ENCODE data around the gene SYT8.

SYT8 gene

GRCh38 chr11:1838426-1839144 is 3.8 kb downstream of the SYT8 start, which contains the start of gene TNNI2:
TSS of gene TNNI2 (plus strand) at chr11:1838981. CDS start at chr11:1839697, 716 bp downstream.
- DNase-seq (ENCODE audit: insufficient read length, low spot score) (no peak), FAIRE-seq (no peak)
- TF ChIP-seq POLR2AphosphoS5 (IDR thresholded peaks at IDR 0.05; ENCODE audit: low read depth, low read length), result no peak
- no peak for TF ChIP-seq POLR2A (IDR thresholded peaks at IDR 0.05; ENCODE audit: low read depth, low read length)
- no peak for TF ChIP-seq TAF1 (IDR thresholded peaks at IDR 0.05; ENCODE audit: low read depth, low read length)

GRCh38 chr11:1839204-1839923 is 4.6 kb downstream of the SYT8 start:
- no peak for TF ChIP-seq POLR2AphosphoS5 (IDR thresholded peaks at IDR 0.05; ENCODE audit: low read depth, low read length)
- TF ChIP-seq TAF1 (IDR thresholded peaks at IDR 0.05; ENCODE audit: low read depth, low read length), result no peak
- TF ChIP-seq POLR2A (IDR thresholded peaks at IDR 0.05; ENCODE audit: low read depth, low read length), result no peak
- TF ChIP-seq SPI1 (IDR thresholded peaks at IDR 0.05; ENCODE audit: low read depth, low read length), result no peak
- TF ChIP-seq PAX5 (IDR thresholded peaks at IDR 0.05; ENCODE audit: insufficient read depth, low read length, severe bottlenecking), result no peak
- TF ChIP-seq POU2F2 (IDR thresholded peaks at IDR 0.05; ENCODE audit: low read depth, low read length), result no peak
- no peak for FAIRE-seq
- DNase-seq (ENCODE audit: insufficient read length, low spot score), result no peak

- TF ChIP-seq POLR2AphosphoS5 (IDR thresholded peaks at IDR 0.05; ENCODE audit: low read depth, low read length), result no peak
- TF ChIP-seq PAX5 (IDR thresholded peaks at IDR 0.05; ENCODE audit: insufficient read depth, low read length, severe bottlenecking), result no peak
- no peak for TF ChIP-seq TAF1 (IDR thresholded peaks at IDR 0.05; ENCODE audit: low read depth, low read length)
- TF ChIP-seq POLR2A (IDR thresholded peaks at IDR 0.05; ENCODE audit: low read depth, low read length), result no peak
- TF ChIP-seq SPI1 (IDR thresholded peaks at IDR 0.05; ENCODE audit: low read depth, low read length), result peak; percentile 95
- TF ChIP-seq POU2F2 (IDR thresholded peaks at IDR 0.05; ENCODE audit: low read depth, low read length), result no peak
- FAIRE-seq (peak; percentile 83), DNase-seq (ENCODE audit: insufficient read length, low spot score) (peak; percentile 81)
Measured at GRCh38 chr11:1839924-1840779, 5.4 kb downstream of the SYT8 start.

GRCh38 chr11:1840780-1841480 is 6.1 kb downstream of the SYT8 start:
- TF ChIP-seq TAF1 (IDR thresholded peaks at IDR 0.05; ENCODE audit: low read depth, low read length), result no peak
- TF ChIP-seq SPI1 (IDR thresholded peaks at IDR 0.05; ENCODE audit: low read depth, low read length), result no peak
- TF ChIP-seq PAX5 (IDR thresholded peaks at IDR 0.05; ENCODE audit: insufficient read depth, low read length, severe bottlenecking), result no peak
- TF ChIP-seq POLR2A (IDR thresholded peaks at IDR 0.05; ENCODE audit: low read depth, low read length), result no peak
- TF ChIP-seq POLR2AphosphoS5 (IDR thresholded peaks at IDR 0.05; ENCODE audit: low read depth, low read length), result no peak
- TF ChIP-seq POU2F2 (IDR thresholded peaks at IDR 0.05; ENCODE audit: low read depth, low read length), result no peak
- peak; percentile 33 for FAIRE-seq
- no peak for DNase-seq (ENCODE audit: insufficient read length, low spot score)

- TF ChIP-seq POLR2A (IDR thresholded peaks at IDR 0.05; ENCODE audit: low read depth, low read length), result no peak
- TF ChIP-seq TAF1 (IDR thresholded peaks at IDR 0.05; ENCODE audit: low read depth, low read length), result no peak
- no peak for TF ChIP-seq POLR2AphosphoS5 (IDR thresholded peaks at IDR 0.05; ENCODE audit: low read depth, low read length)
- TF ChIP-seq POU2F2 (IDR thresholded peaks at IDR 0.05; ENCODE audit: low read depth, low read length), result no peak
- TF ChIP-seq SPI1 (IDR thresholded peaks at IDR 0.05; ENCODE audit: low read depth, low read length), result no peak
- no peak for TF ChIP-seq PAX5 (IDR thresholded peaks at IDR 0.05; ENCODE audit: insufficient read depth, low read length, severe bottlenecking)
- DNase-seq (ENCODE audit: insufficient read length, low spot score), result no peak
- no peak for FAIRE-seq
Measured at GRCh38 chr11:1841511-1842148, 6.8 kb downstream of the SYT8 start.

GRCh38 chr11:1842149-1843097 is 7.6 kb downstream of the SYT8 start:
- TF ChIP-seq POU2F2 (IDR thresholded peaks at IDR 0.05; ENCODE audit: low read depth, low read length) (no peak), POLR2AphosphoS5 (IDR thresholded peaks at IDR 0.05; ENCODE audit: low read depth, low read length) (no peak), POLR2A (IDR thresholded peaks at IDR 0.05; ENCODE audit: low read depth, low read length) (no peak), TAF1 (IDR thresholded peaks at IDR 0.05; ENCODE audit: low read depth, low read length) (no peak), SPI1 (IDR thresholded peaks at IDR 0.05; ENCODE audit: low read depth, low read length) (no peak), PAX5 (IDR thresholded peaks at IDR 0.05; ENCODE audit: insufficient read depth, low read length, severe bottlenecking) (no peak)
- no peak for FAIRE-seq
- no peak for DNase-seq (ENCODE audit: insufficient read length, low spot score)

- TF ChIP-seq PAX5 (IDR thresholded peaks at IDR 0.05; ENCODE audit: insufficient read depth, low read length, severe bottlenecking), result no peak
- TF ChIP-seq POLR2A (IDR thresholded peaks at IDR 0.05; ENCODE audit: low read depth, low read length), result no peak
- TF ChIP-seq TAF1 (IDR thresholded peaks at IDR 0.05; ENCODE audit: low read depth, low read length), result no peak
- no peak for TF ChIP-seq POU2F2 (IDR thresholded peaks at IDR 0.05; ENCODE audit: low read depth, low read length)
- TF ChIP-seq POLR2AphosphoS5 (IDR thresholded peaks at IDR 0.05; ENCODE audit: low read depth, low read length), result no peak
- DNase-seq (ENCODE audit: insufficient read length, low spot score) (no peak), FAIRE-seq (no peak)
Measured at GRCh38 chr11:1843098-1843473, 8.3 kb downstream of the SYT8 start.

All from GM12891 (cell line).